HEK293 (cell line): ENCODE measurements around the gene ATP5PO.

Experiments
- CTCF ChIA-PET: fragments of 350-600 bp; formaldehyde crosslinking; extraction: SDS; loops from one replicate; lab custom pipeline; 2021; ENCODE audit warnings: antibody characterized with exemption; lab: Yijun Ruan, JAX
- POLR2A ChIA-PET: fragments of 300-600 bp; formaldehyde crosslinking; extraction: SDS; loops from one replicate; lab custom pipeline; 2020; ENCODE audit warnings: antibody characterized with exemption, inconsistent platforms; lab: Yijun Ruan, JAX
- H3K27ac ChIP-seq: fragments of 200-500 bp; sonication (Bioruptor generic); 2 replicates; pipeline ENCODE4 v1.5.1; 2014; ENCODE audit warnings: low read depth, low read length, control low read depth, inconsistent platforms; ENCODE audit errors: extremely low read depth
- H3K36me3 ChIP-seq, 2 experiments: fragments of 200-500 bp in 1 of 2; sonication (Bioruptor generic) in 1 of 2; 1 replicate in 1 of 2; 2 replicates in 1 of 2; pipeline ENCODE4 v1.5.1; 2014 to 2017; ENCODE audit warnings: inconsistent platforms in 2 of 2, low read length in 2 of 2; ENCODE audit not compliant: control insufficient read depth in 2 of 2, insufficient read depth in 1 of 2
- H3K4me1 ChIP-seq: fragments of 200-500 bp; sonication (Bioruptor generic); 2 replicates; pipeline ENCODE4 v1.5.1; 2014; ENCODE audit warnings: mild to moderate bottlenecking, low read length, inconsistent platforms; ENCODE audit not compliant: control insufficient read depth, insufficient read depth
- H3K4me3 ChIP-seq: 2 replicates; pipeline ENCODE4 v1.5.1; 2011; ENCODE audit warnings: low read depth, mild to moderate bottlenecking, control low read depth, low read length, moderate library complexity
- H3K9me3 ChIP-seq: fragments of 200-500 bp; sonication (Bioruptor generic); 2 replicates; pipeline ENCODE4 v1.5.1; 2014; ENCODE audit warnings: low read depth, low read length, inconsistent platforms; ENCODE audit not compliant: control insufficient read depth, insufficient read depth
- FEZF1 ChIP-seq: fragments of 450-650 bp; formaldehyde crosslinking; IDR thresholded peaks from 2 replicates; pipeline ENCODE4 v1.5.1; 2016; ENCODE audit warnings: missing biosample characterization, missing genetic modification characterization
- GLI2 ChIP-seq: fragments of 450-650 bp; formaldehyde crosslinking; IDR thresholded peaks from 2 replicates; pipeline ENCODE4; 2017; ENCODE audit warnings: missing biosample characterization, missing genetic modification characterization, low read depth, borderline replicate concordance
- GLI4 ChIP-seq: fragments of 450-650 bp; formaldehyde crosslinking; IDR thresholded peaks from 2 replicates; pipeline ENCODE4 v1.5.1; 2016; ENCODE audit warnings: missing biosample characterization, missing genetic modification characterization
- IKZF3 ChIP-seq: fragments of 450-650 bp; IDR thresholded peaks from 2 replicates; pipeline ENCODE4 v1.5.0; 2018; ENCODE audit warnings: missing biosample characterization, mild to moderate bottlenecking, missing genetic modification characterization, moderate library complexity
- SCRT2 ChIP-seq: fragments of 450-650 bp; formaldehyde crosslinking; IDR thresholded peaks from 2 replicates; pipeline ENCODE4 v1.5.1; 2016; ENCODE audit warnings: missing biosample characterization, missing genetic modification characterization
- TRIM28 ChIP-seq: IDR thresholded peaks from 2 replicates; pipeline ENCODE4 v1.6.1; 2011; ENCODE audit warnings: low read length, control low read depth, borderline replicate concordance
- ZNF174 ChIP-seq: fragments of 450-650 bp; formaldehyde crosslinking; IDR thresholded peaks from 2 replicates; pipeline ENCODE4 v1.5.0; 2017; ENCODE audit warnings: missing biosample characterization, mild to moderate bottlenecking, missing genetic modification characterization
- ZNF221 ChIP-seq: fragments of 450-650 bp; formaldehyde crosslinking; IDR thresholded peaks from 2 replicates; pipeline ENCODE4 v1.5.1; 2017; ENCODE audit warnings: missing biosample characterization, missing genetic modification characterization, borderline replicate concordance
- ZNF23 ChIP-seq: fragments of 450-650 bp; formaldehyde crosslinking; IDR thresholded peaks from 2 replicates; pipeline ENCODE4 v1.5.1; 2016; ENCODE audit warnings: missing biosample characterization, missing genetic modification characterization, borderline replicate concordance
- ZNF266 ChIP-seq: fragments of 450-650 bp; formaldehyde crosslinking; IDR thresholded peaks from 2 replicates; pipeline ENCODE4 v1.5.1; 2016; ENCODE audit warnings: missing biosample characterization, missing genetic modification characterization, low read depth
- ZNF324 ChIP-seq: fragments of 450-650 bp; formaldehyde crosslinking; IDR thresholded peaks from 2 replicates; pipeline ENCODE4 v1.5.1; 2016; ENCODE audit warnings: missing biosample characterization, missing genetic modification characterization
- ZNF473 ChIP-seq: fragments of 450-650 bp; formaldehyde crosslinking; IDR thresholded peaks from 2 replicates; pipeline ENCODE4 v1.5.1; 2017; ENCODE audit warnings: missing biosample characterization, missing genetic modification characterization
- ZNF600 ChIP-seq: fragments of 450-650 bp; formaldehyde crosslinking; IDR thresholded peaks from 2 replicates; pipeline ENCODE4 v1.5.1; 2016; ENCODE audit warnings: missing biosample characterization, missing genetic modification characterization
- ZNF76 ChIP-seq: fragments of 450-650 bp; formaldehyde crosslinking; IDR thresholded peaks from 2 replicates; pipeline ENCODE4; 2016; ENCODE audit warnings: low read depth, missing biosample characterization, missing genetic modification characterization, borderline replicate concordance
- ZNF777 ChIP-seq: fragments of 450-650 bp; formaldehyde crosslinking; IDR thresholded peaks from 2 replicates; pipeline ENCODE4 v1.5.1; 2017; ENCODE audit warnings: missing biosample characterization, missing genetic modification characterization, borderline replicate concordance
- ZSCAN23 ChIP-seq: fragments of 450-650 bp; formaldehyde crosslinking; IDR thresholded peaks from 2 replicates; pipeline ENCODE4 v1.5.1; 2016; ENCODE audit warnings: missing biosample characterization, missing genetic modification characterization
- TF ChIP-seq, protein P1 (sequence below): fragments of 450-650 bp; formaldehyde crosslinking; IDR thresholded peaks from 2 replicates; pipeline ENCODE4 v1.5.1; 2016; ENCODE audit warnings: missing biosample characterization, missing genetic modification characterization, borderline replicate concordance
- TF ChIP-seq, protein P2 (sequence below): fragments of 450-650 bp; formaldehyde crosslinking; IDR thresholded peaks from 2 replicates; pipeline ENCODE4 v1.5.1; 2016; ENCODE audit warnings: missing biosample characterization, missing genetic modification characterization, borderline replicate concordance
- TF ChIP-seq, protein P3 (sequence below): fragments of 450-650 bp; formaldehyde crosslinking; IDR thresholded peaks from 2 replicates; pipeline ENCODE4 v1.5.1; 2016; ENCODE audit warnings: missing biosample characterization, missing genetic modification characterization
- TF ChIP-seq, protein P4 (sequence below): fragments of 450-650 bp; formaldehyde crosslinking; IDR thresholded peaks from 2 replicates; pipeline ENCODE4 v1.5.1; 2016; ENCODE audit warnings: missing biosample characterization, missing genetic modification characterization
- TF ChIP-seq, protein P5 (sequence below): fragments of 450-650 bp; IDR thresholded peaks from 2 replicates; pipeline ENCODE4 v1.5.1; 2018; ENCODE audit warnings: missing biosample characterization, missing genetic modification characterization

The ATP5PO gene

DNA sequence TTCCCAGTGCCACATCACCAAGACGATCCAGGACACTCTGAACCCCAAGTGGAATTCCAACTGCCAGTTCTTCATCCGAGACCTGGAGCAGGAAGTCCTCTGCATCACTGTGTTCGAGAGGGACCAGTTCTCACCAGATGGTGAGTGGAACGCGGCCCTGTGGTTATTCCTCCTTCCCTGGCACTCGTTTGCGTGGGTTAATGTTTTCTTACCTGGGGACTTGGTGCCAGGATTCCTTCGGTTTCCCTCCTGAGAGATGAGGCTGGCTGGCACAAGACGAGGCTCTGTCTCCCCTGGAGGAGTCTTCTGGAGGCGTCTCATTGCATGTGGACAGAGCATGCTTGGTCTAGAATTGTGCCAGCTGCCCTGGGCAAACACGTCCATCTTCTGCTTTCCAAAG, 29.3 kb downstream of the ATP5PO start (continued):
- TF ChIP-seq, protein P1, sequence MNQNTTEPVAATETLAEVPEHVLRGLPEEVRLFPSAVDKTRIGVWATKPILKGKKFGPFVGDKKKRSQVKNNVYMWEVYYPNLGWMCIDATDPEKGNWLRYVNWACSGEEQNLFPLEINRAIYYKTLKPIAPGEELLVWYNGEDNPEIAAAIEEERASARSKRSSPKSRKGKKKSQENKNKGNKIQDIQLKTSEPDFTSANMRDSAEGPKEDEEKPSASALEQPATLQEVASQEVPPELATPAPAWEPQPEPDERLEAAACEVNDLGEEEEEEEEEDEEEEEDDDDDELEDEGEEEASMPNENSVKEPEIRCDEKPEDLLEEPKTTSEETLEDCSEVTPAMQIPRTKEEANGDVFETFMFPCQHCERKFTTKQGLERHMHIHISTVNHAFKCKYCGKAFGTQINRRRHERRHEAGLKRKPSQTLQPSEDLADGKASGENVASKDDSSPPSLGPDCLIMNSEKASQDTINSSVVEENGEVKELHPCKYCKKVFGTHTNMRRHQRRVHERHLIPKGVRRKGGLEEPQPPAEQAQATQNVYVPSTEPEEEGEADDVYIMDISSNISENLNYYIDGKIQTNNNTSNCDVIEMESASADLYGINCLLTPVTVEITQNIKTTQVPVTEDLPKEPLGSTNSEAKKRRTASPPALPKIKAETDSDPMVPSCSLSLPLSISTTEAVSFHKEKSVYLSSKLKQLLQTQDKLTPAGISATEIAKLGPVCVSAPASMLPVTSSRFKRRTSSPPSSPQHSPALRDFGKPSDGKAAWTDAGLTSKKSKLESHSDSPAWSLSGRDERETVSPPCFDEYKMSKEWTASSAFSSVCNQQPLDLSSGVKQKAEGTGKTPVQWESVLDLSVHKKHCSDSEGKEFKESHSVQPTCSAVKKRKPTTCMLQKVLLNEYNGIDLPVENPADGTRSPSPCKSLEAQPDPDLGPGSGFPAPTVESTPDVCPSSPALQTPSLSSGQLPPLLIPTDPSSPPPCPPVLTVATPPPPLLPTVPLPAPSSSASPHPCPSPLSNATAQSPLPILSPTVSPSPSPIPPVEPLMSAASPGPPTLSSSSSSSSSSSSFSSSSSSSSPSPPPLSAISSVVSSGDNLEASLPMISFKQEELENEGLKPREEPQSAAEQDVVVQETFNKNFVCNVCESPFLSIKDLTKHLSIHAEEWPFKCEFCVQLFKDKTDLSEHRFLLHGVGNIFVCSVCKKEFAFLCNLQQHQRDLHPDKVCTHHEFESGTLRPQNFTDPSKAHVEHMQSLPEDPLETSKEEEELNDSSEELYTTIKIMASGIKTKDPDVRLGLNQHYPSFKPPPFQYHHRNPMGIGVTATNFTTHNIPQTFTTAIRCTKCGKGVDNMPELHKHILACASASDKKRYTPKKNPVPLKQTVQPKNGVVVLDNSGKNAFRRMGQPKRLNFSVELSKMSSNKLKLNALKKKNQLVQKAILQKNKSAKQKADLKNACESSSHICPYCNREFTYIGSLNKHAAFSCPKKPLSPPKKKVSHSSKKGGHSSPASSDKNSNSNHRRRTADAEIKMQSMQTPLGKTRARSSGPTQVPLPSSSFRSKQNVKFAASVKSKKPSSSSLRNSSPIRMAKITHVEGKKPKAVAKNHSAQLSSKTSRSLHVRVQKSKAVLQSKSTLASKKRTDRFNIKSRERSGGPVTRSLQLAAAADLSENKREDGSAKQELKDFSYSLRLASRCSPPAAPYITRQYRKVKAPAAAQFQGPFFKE (tag by site-specific recombination) = no peak
- TF ChIP-seq GLI2 (tag by site-specific recombination) = no peak
- TF ChIP-seq ZSCAN23 (tag by site-specific recombination) = no peak
- no peak for TF ChIP-seq ZNF324
- TF ChIP-seq ZNF76 (tag by site-specific recombination) = no peak
- TF ChIP-seq, protein P2, sequence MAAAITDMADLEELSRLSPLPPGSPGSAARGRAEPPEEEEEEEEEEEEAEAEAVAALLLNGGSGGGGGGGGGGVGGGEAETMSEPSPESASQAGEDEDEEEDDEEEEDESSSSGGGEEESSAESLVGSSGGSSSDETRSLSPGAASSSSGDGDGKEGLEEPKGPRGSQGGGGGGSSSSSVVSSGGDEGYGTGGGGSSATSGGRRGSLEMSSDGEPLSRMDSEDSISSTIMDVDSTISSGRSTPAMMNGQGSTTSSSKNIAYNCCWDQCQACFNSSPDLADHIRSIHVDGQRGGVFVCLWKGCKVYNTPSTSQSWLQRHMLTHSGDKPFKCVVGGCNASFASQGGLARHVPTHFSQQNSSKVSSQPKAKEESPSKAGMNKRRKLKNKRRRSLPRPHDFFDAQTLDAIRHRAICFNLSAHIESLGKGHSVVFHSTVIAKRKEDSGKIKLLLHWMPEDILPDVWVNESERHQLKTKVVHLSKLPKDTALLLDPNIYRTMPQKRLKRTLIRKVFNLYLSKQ (tag by site-specific recombination) = no peak
- no peak for TF ChIP-seq ZNF777 (tag by site-specific recombination)
- TF ChIP-seq, protein P3, sequence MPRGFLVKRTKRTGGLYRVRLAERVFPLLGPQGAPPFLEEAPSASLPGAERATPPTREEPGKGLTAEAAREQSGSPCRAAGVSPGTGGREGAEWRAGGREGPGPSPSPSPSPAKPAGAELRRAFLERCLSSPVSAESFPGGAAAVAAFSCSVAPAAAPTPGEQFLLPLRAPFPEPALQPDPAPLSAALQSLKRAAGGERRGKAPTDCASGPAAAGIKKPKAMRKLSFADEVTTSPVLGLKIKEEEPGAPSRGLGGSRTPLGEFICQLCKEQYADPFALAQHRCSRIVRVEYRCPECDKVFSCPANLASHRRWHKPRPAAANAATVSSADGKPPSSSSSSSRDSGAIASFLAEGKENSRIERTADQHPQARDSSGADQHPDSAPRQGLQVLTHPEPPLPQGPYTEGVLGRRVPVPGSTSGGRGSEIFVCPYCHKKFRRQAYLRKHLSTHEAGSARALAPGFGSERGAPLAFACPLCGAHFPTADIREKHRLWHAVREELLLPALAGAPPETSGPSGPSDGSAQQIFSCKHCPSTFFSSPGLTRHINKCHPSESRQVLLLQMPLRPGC (tag by site-specific recombination) = no peak
- no peak for TF ChIP-seq ZNF600 (tag by site-specific recombination)
- TF ChIP-seq, protein P4, sequence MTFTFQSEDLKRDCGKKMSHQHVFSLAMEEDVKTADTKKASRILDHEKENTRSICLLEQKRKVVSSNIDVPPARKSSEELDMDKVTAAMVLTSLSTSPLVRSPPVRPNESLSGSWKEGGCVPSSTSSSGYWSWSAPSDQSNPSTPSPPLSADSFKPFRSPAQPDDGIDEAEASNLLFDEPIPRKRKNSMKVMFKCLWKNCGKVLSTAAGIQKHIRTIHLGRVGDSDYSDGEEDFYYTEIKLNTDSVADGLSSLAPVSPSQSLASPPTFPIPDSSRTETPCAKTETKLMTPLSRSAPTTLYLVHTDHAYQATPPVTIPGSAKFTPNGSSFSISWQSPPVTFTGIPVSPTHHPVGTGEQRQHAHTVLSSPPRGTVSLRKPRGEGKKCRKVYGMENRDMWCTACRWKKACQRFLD (tag by site-specific recombination) = no peak
- TF ChIP-seq, all 188 proteins: peak for 0

DNA sequence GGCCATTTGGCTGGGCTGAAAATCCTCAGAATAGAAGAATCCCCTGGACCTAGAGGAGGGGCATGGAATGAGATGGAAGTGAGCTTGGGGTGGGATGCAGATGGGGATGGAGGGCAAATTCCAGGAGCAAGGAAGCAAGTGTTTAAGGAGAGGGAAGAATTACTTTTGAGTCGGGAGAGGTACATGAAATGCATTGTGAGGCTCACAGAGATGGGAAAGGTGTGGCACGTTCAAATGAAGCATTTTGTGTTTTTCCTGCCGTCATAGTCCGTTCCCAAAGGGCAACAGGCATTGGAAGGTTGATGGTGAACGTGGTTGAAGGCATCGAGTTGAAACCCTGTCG, 30.5 kb downstream of the ATP5PO start:
- H3K9me3 ChIP-seq = no peaks in the 10 kb centered on the region
- H3K4me3 ChIP-seq = no peak overlapping the region
- CTCF ChIA-PET = no interaction called here
- no peaks in the 10 kb centered on the region for H3K4me1 ChIP-seq
- H3K27ac ChIP-seq = no peak overlapping the region
- POLR2A ChIA-PET = no interaction called here
- no peaks in the 10 kb centered on the region for H3K36me3 ChIP-seq
- no peak for TF ChIP-seq ZNF174 (tag by site-specific recombination)
- TF ChIP-seq ZNF266 (tag by site-specific recombination) = no peak
- TF ChIP-seq FEZF1 (tag by site-specific recombination) = no peak
- no peak for TF ChIP-seq ZNF473 (tag by site-specific recombination)
- no peak for TF ChIP-seq TRIM28
- TF ChIP-seq IKZF3 (tag by site-specific recombination) = no peak
- TF ChIP-seq GLI4 (tag by site-specific recombination) = no peak
- no peak for TF ChIP-seq ZNF221
- TF ChIP-seq, protein P5, sequence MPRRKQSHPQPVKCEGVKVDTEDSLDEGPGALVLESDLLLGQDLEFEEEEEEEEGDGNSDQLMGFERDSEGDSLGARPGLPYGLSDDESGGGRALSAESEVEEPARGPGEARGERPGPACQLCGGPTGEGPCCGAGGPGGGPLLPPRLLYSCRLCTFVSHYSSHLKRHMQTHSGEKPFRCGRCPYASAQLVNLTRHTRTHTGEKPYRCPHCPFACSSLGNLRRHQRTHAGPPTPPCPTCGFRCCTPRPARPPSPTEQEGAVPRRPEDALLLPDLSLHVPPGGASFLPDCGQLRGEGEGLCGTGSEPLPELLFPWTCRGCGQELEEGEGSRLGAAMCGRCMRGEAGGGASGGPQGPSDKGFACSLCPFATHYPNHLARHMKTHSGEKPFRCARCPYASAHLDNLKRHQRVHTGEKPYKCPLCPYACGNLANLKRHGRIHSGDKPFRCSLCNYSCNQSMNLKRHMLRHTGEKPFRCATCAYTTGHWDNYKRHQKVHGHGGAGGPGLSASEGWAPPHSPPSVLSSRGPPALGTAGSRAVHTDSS (tag by site-specific recombination) = no peak
- no peak for TF ChIP-seq ZNF23 (tag by site-specific recombination)
- no peak for TF ChIP-seq SCRT2 (tag by site-specific recombination)
